HEK293T (cell line): Measurements from ENCODE around the gene TFAP2C.

Experiments
- BHLHE40 ChIP-seq: fragments of 450-650 bp; IDR thresholded peaks from 2 replicates; pipeline ENCODE4 v1.6.1; 2016; ENCODE audit warnings: mild to moderate bottlenecking, moderate library complexity, borderline replicate concordance
- ELF4 ChIP-seq: fragments of 450-650 bp; IDR thresholded peaks from 2 replicates; pipeline ENCODE4 v1.6.1; 2017; ENCODE audit warnings: antibody characterized with exemption
- FOXA1 ChIP-seq: fragments of 450-650 bp; IDR thresholded peaks from 2 replicates; pipeline ENCODE4 v1.6.1; 2016; ENCODE audit warnings: mild to moderate bottlenecking
- FOXK2 ChIP-seq: fragments of 450-650 bp; IDR thresholded peaks from 2 replicates; pipeline ENCODE4 v1.6.1; 2016; ENCODE audit warnings: mild to moderate bottlenecking
- HDGF ChIP-seq: fragments of 450-650 bp; IDR thresholded peaks from 2 replicates; pipeline ENCODE4 v1.6.1; 2017; ENCODE audit warnings: antibody characterized with exemption, borderline replicate concordance
- SP1 ChIP-seq: fragments of 450-650 bp; IDR thresholded peaks from 2 replicates; pipeline ENCODE4 v1.6.1; 2017
- SUZ12 ChIP-seq: fragments of 450-650 bp; IDR thresholded peaks from 2 replicates; pipeline ENCODE4 v1.6.1; 2016; ENCODE audit warnings: mild to moderate bottlenecking
- TARDBP ChIP-seq: fragments of 450-650 bp; IDR thresholded peaks from 2 replicates; pipeline ENCODE4 v1.6.1; 2016

DNA sequence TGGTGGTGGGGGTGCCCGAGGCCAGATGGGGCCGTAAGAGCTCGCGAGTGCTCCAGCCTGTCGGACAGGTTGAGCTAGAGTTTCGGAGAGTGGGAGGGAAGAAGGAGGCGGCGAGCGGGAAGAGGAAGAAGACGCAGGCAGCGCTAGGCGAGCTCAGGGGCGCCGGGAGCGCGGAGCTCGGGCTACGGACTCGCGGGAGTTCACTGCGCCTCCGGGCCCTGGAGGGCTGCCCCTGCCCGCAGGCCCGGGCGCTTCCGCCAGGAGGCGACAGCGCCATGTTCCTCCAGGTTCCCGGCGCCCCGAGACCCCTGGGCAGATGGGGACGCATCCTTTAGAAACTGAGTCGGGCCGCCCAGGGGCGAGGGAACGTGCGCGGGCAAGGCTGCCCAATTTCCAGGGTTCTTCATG is 984 bp downstream of the TFAP2C start:
- TF ChIP-seq SP1, result no peak
- TF ChIP-seq TARDBP, result no peak
- TF ChIP-seq SUZ12, result no peak
- TF ChIP-seq FOXA1, result no peak
- TF ChIP-seq HDGF, result no peak
- no peak for TF ChIP-seq ELF4
- no peak for TF ChIP-seq FOXK2
- TF ChIP-seq BHLHE40, result no peak
